Esophagus muscularis mucosa (tissue), 4 donors: ENCODE measurements around the gene KCNAB2. TPM values are rescaled to one million over a fixed set of nuclear protein-coding genes. Genes with fewer than 3 reads are reported as not detected.
"Not testable (repeated sequence)": the region's sequence is repeated elsewhere in the genome, so short reads cannot be mapped to it uniquely, and the experiment has no call there.

Experiments used
- DNase-seq: peaks from one replicate; pipeline ENCODE4 v3.0.0-alpha.2; 2017; ENCODE audit errors: extremely low spot score
- H3K27ac ChIP-seq, 4 donors: fragments of 200-600 bp; sonication (generic); replicated peaks in 1 of 4; 1 replicate in 3 of 4; 2 replicates in 1 of 4; pipeline ENCODE4 v1.5.1; 2016 to 2019; ENCODE audit warnings: mild to moderate bottlenecking in 1 of 4
- H3K27me3 ChIP-seq, 4 donors: fragments of 200-600 bp; sonication (generic); one replicate each; pipeline versions ENCODE4 v1.5.1 to v1.6.0; 2016 to 2019
- H3K36me3 ChIP-seq, 4 donors: fragments of 200-600 bp; sonication (generic); one replicate each; pipeline ENCODE4 v1.5.1; 2016 to 2019
- H3K4me1 ChIP-seq, 4 donors: fragments of 200-600 bp; sonication (generic); one replicate each; pipeline ENCODE4 v1.5.1; 2016 to 2019
- H3K4me3 ChIP-seq, 4 donors: fragments of 200-600 bp; sonication (generic); 1 replicate in 2 of 4; 2 replicates in 2 of 4; pipeline ENCODE4 v1.5.1; 2016 to 2019; ENCODE audit warnings: mild to moderate bottlenecking in 4 of 4, moderate library complexity in 1 of 4
- H3K9me3 ChIP-seq, 4 donors: fragments of 200-600 bp; sonication (generic); 1 replicate in 3 of 4; 2 replicates in 1 of 4; pipeline ENCODE4 v1.5.1; 2016 to 2019
- EP300 ChIP-seq: sonication (generic); formaldehyde crosslinking; IDR thresholded peaks from one replicate; pipeline ENCODE4 v1.6.1; 2017; ENCODE audit warnings: antibody characterized with exemption
- POLR2A ChIP-seq: fragments of 450-650 bp; IDR thresholded peaks from one replicate; pipeline ENCODE4 v1.6.1; 2017; ENCODE audit warnings: antibody characterized with exemption, moderate library complexity, mild to moderate bottlenecking, low read depth
- POLR2AphosphoS5 ChIP-seq, 2 donors: sonication (generic); formaldehyde crosslinking; IDR thresholded peaks; one replicate each; pipeline ENCODE4 v1.6.1; 2017; ENCODE audit warnings: antibody characterized with exemption in 2 of 2
- WGBS: methylation state at CpG from one replicate; pipeline ENCODE4 v1.1.5; 2018; 5-methylcytosine and 5-hydroxymethylcytosine counted together
- intact Hi-C: fragments of 100-400 bp; cut with DNase I; formaldehyde crosslinking; loops from one replicate; pipeline ENCODE4 v1.15.1; 2023
- total RNA-seq, 4 donors: library from RNA; depleted of rRNA; stranded (reverse); fragments of >200 nt; gene quantifications; one replicate each; pipeline versions ENCODE4 v1.1.0 to v1.2.1, GENCODE V29; 2016
- TF ChIP-seq, protein P1 (sequence below), 3 experiments: fragments of 200-600 bp in 2 of 3; fragments of 450-650 bp in 1 of 3; sonication (generic) in 2 of 3; IDR thresholded peaks; one replicate each; pipeline ENCODE4 v1.5.1; 2017 to 2019; ENCODE audit warnings: antibody characterized with exemption in 3 of 3, mild to moderate bottlenecking in 2 of 3, moderate library complexity in 1 of 3

The KCNAB2 gene
- total RNA-seq, 4 donors from 2014 or later: 10.4 to 19.3 (median 13.2) TPM

DNA sequence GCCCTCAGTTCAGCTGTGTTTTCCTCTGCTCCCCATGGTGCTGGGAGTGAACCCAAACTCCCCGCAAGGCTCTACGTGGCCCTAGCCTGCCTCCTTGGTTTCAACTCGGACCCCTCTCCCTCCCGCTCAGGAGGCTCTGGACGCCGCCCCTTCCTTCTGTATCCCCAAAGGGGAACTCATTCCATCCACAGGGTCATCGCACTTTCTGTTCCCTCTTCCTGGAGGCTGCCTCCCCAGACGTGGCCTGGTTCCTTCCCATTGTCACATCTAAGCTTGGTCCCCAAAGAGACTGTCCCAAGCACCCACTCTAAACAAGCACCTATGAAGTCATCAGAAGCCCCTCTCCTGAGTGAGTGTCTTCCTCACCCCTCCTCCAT is 10.9 kb downstream of the KCNAB2 start:
- H3K4me3 ChIP-seq: no peak overlapping the region
- peaks cover 11 to 27% (median 19%) of the 10 kb centered on the region in 4 donors for H3K4me1 ChIP-seq
- DNase-seq: no peak
- H3K36me3 ChIP-seq: peaks cover 0 to 7% (median 0%) of the 10 kb centered on the region in 4 donors
- H3K27ac ChIP-seq: no peak overlapping the region
- H3K27me3 ChIP-seq: peaks cover 0 to 10% (median 0%) of the 10 kb centered on the region in 4 donors
- intact Hi-C loops: loop anchor here (10.0 kb wide), 1 partner anchor 288 kb away; no protein-coding TSS in a partner anchor
- TF ChIP-seq POLR2AphosphoS5 (IDR thresholded peaks at IDR 0.05) (no peak), POLR2A (no peak), EP300 (no peak)
- TF ChIP-seq, protein P1, sequence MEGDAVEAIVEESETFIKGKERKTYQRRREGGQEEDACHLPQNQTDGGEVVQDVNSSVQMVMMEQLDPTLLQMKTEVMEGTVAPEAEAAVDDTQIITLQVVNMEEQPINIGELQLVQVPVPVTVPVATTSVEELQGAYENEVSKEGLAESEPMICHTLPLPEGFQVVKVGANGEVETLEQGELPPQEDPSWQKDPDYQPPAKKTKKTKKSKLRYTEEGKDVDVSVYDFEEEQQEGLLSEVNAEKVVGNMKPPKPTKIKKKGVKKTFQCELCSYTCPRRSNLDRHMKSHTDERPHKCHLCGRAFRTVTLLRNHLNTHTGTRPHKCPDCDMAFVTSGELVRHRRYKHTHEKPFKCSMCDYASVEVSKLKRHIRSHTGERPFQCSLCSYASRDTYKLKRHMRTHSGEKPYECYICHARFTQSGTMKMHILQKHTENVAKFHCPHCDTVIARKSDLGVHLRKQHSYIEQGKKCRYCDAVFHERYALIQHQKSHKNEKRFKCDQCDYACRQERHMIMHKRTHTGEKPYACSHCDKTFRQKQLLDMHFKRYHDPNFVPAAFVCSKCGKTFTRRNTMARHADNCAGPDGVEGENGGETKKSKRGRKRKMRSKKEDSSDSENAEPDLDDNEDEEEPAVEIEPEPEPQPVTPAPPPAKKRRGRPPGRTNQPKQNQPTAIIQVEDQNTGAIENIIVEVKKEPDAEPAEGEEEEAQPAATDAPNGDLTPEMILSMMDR (IDR thresholded peaks at IDR 0.05): no peak
- WGBS: 58% methylated on average over 8 of the region's 8 CpGs
- no peaks in the 10 kb centered on the region for H3K9me3 ChIP-seq

DNA sequence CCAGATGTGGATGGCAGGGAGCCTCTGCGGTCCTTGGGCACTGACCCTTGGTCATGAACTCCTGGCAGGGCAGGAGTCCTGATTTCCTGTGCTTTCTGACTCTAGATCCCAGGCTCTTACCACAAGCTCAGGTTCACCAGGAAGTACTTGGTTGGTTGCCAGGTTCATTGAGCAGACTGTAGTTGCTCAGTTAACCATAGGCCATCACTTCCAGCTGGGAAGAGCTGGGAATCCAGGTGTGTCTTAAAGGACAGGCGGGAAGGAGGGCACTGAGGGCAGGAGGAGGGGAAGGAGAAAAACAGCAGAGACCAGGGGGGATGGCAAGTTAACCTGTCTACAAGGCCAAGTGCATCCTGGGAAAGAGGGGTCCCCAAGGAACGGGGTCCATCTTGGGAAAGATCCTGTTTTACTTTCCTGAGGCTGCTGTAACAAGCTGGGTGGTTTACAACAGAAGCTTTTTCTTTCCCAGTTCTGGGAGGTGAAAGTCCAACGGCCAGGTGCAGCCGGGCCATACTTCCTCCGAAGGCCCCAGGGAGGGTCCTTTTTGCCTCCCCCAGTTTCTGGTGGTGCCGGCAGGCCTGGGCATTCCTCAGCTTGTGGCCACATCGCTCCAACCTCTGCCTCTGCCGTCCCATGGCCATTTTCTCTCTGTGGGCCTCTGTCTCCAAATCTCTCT is 11.6 kb downstream of the KCNAB2 start:
- no peak for DNase-seq
- Histone ChIP-seq H3K36me3 (peaks cover 0 to 7% (median 0%) of the 10 kb centered on the region in 4 donors), H3K27ac (no peak overlapping the region), H3K4me3 (no peak overlapping the region), H3K9me3 (no peaks in the 10 kb centered on the region), H3K4me1 (peaks cover 11 to 27% (median 19%) of the 10 kb centered on the region in 4 donors), H3K27me3 (peaks cover 0 to 10% (median 0%) of the 10 kb centered on the region in 4 donors)
- 94% methylated on average over 9 of the region's 9 CpGs for WGBS
- no peak for TF ChIP-seq EP300
- TF ChIP-seq, protein P1 (IDR thresholded peaks at IDR 0.05): no peak
- intact Hi-C loops: loop anchor here (10.0 kb wide), 1 partner anchor 287 kb away; no protein-coding TSS in a partner anchor

DNA sequence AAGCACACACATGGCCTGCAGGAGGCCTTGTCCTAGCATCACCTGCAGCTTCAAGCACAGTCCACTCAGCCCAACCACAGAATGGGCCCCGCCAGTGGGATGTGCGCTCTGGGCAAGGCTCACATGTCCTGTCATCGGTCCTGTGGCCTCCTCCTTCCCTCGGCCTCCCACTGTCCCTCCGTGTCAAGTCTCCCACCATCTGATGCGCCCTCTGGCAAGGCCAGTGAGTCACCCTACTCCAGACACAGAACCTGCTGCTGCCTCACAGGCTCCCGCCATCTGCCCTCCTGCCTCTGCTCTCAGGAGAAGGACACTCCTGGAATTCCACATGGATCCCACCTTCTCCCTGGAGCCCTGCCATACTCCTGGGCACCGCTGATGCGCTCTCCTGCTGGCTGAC is 14.2 kb downstream of the KCNAB2 start:
- Histone ChIP-seq H3K9me3 (no peaks in the 10 kb centered on the region), H3K4me1 (peaks cover 8 to 18% (median 14%) of the 10 kb centered on the region in 4 donors), H3K4me3 (no peak overlapping the region), H3K36me3 (peaks cover 0 to 7% (median 0%) of the 10 kb centered on the region in 4 donors), H3K27ac (no peak overlapping the region), H3K27me3 (peaks cover 0 to 16% (median 0%) of the 10 kb centered on the region in 4 donors)
- TF ChIP-seq POLR2AphosphoS5 (IDR thresholded peaks at IDR 0.05) (no peak), EP300 (no peak), POLR2A (no peak)
- TF ChIP-seq, protein P1 (IDR thresholded peaks at IDR 0.05): no peak
- DNase-seq: no peak
- 87% methylated on average over 4 of the region's 9 CpGs for WGBS
- intact Hi-C loops: loop anchor here (10.0 kb wide), 1 partner anchor 285 kb away; no protein-coding TSS in a partner anchor

DNA sequence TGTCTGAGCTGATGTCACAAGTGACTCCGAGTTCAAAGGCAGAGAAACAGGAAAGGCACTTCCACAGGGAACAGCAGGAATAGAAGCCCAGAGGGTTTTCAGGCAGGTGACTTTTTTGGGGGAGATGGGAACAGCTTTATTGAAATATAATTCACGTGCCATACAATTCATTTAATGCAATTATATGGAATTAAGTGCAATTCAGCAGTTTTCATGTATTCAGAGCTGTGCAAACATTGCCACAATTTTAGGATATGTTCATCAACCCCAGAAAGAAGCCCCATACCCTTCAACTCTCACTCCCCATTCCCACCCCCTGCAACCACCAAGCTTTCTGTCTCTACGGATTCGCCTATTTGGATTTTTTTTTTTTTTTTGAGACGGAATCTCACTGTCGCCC is 17.0 kb downstream of the KCNAB2 start:
- no peak for DNase-seq
- Histone ChIP-seq H3K27me3 (peaks cover 0 to 13% (median 0%) of the 10 kb centered on the region in 4 donors), H3K4me3 (no peak overlapping the region), H3K9me3 (no peaks in the 10 kb centered on the region), H3K27ac (no peak overlapping the region), H3K36me3 (peaks cover 0 to 7% (median 0%) of the 10 kb centered on the region in 4 donors), H3K4me1 (peaks cover 8 to 18% (median 15%) of the 10 kb centered on the region in 4 donors)
- TF ChIP-seq POLR2A (no peak), POLR2AphosphoS5 (IDR thresholded peaks at IDR 0.05) (no peak), EP300 (no peak)
- TF ChIP-seq, protein P1 (IDR thresholded peaks at IDR 0.05): no peak
- intact Hi-C loops: no loop called here
- WGBS: 88% methylated on average over 6 of the region's 6 CpGs

DNA sequence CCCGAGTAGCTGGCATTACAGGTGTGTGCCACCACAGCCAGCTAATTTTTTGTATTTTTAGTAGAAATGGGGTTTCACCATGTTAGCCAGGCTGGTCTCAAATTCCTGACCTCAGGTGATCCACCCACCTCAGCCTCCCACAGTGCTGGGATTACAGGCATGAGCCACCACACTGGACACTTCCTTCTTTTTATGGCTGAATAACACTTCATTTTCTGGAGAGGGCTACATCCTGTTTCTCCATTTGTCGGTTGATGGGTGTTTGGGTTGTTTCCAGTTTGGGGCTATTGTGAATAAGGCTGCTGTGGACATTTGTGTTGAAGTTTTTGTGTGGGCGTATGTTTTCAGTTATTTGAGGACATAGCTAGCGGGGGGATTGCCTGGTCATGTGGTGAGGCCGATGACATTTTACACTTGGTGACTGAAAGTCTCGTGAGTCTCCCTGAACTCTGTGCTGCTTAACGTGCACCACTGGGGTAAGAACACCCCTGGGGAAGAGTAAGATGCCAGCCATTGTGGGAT is 17.9 kb downstream of the KCNAB2 start:
- Histone ChIP-seq H3K4me1 (peaks cover 4 to 14% (median 6%) of the 10 kb centered on the region in 4 donors), H3K27me3 (peaks cover 0 to 11% (median 0%) of the 10 kb centered on the region in 4 donors)
- 85% methylated on average over 5 of the region's 7 CpGs for WGBS
- intact Hi-C loops, DNase-seq, H3K36me3 ChIP-seq, H3K4me3 ChIP-seq, H3K9me3 ChIP-seq, H3K27ac ChIP-seq: not testable (repeated sequence)
